ENCODE results near the gene SAMD7.

GRCh38 chr3:169868369-169868768, 43.0 kb upstream of the SAMD7 start:
- TF ChIP-seq CTCF (IDR thresholded peaks at IDR 0.05; ENCODE audit: borderline replicate concordance, extremely low read depth, low read length, poor library complexity, severe bottlenecking): no peak
- no peak for TF ChIP-seq EZH2 (IDR thresholded peaks at IDR 0.05; ENCODE audit: borderline replicate concordance, low read depth, low read length, severe bottlenecking)

Data from DND-41 (cell line).